Erythroblast (primary cell): ENCODE measurements around the gene PAPSS2.

Experiments used
- DNase-seq, 2 experiments: peaks; one replicate each; lab custom pipeline; 2025; lab: John Stamatoyannopoulos, UW
- GATA1 ChIP-seq: IDR thresholded peaks from 2 replicates; pipeline ENCODE4 v1.6.1; 2011; ENCODE audit warnings: low read depth, mild to moderate bottlenecking, control low read depth, low read length, moderate library complexity
- POLR2A ChIP-seq: IDR thresholded peaks from 2 replicates; pipeline ENCODE4 v1.6.1; 2011; ENCODE audit warnings: mild to moderate bottlenecking, low read length

Gene PAPSS2

DNA sequence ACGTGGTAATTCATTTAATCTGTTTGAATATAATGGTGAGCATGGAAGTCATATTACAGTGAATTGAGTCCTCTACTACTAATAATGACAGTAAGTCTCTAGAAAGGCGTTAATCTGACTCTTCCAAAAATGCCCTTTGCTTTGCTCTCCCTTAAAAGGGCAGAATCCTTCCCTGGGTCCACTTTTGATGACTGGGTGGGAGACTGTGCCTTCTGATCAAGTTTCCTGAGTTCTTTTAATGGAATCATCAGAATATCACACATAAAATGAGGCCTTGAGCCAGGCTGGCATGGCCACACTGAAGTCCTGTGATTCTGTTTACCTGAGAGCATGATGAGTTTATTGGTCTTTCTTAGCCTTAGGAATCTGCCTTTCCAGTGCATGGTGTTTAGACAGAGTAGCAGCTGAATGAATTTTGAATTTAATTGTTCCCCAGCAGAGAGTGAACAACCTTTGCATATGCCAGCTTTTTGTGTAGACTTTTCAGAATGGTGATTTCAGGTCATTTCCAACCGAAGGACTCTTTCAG, 33.3 kb downstream of the PAPSS2 start:
- no peak for DNase-seq
- TF ChIP-seq POLR2A (no peak), GATA1 (no peak)

DNA sequence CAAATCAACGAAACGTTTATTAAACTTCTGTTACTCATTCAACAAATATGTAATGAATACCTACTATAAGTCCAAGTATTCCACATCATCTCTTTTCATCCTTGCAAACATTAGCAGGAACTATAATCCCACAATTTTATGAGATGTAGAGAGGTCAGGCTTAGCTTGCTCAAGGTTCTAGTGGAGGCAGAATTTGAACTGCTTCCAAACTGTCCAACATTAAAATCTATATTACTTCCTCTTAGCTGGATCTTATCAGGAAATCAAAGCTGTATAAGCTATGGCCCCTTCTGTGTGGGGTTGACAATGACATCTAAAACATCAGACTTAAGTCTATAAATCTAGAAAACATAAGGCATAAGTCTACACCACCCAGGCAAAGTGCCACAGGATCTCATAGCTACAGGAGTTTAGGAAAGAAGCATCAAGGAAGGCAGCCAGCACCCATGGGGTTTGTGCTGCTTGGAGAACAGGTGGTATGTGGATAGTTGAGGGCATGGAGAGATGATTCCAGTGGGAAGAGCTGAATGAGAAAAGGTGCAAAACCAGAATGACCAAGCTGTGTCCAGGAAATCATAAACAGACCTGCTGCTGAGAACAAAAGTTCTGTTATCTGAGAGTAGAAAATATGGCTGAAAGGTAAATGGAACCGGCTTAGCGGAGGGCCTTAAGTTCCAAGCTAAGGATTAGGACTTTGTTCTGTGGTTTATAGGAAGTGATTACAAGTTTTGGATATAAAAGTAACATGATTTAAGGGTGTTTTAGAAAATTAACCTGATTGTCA, 34.5 kb downstream of the PAPSS2 start:
- no peak for TF ChIP-seq GATA1
- no peak for TF ChIP-seq POLR2A
- DNase-seq = no peak

DNA sequence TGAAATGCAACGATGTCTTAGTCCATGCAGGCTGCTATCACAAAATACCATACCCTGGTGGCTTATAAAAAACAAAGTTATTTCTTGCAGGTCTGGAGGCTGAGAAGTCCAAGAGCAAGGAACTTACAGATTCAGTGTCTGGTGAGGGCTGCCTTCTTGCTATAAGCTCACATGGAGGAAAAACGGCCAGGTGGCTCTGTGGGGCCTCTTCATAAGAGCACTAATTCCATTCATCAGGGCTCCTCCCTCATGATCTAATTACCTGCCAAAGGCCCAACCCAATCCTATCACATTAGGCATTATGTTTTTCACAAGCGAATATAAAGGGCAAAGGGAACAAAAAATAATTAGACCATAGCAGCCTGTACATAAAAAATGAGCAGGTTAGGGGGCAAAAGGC, 35.4 kb downstream of the PAPSS2 start:
- TF ChIP-seq POLR2A (no peak), GATA1 (no peak)
- no peak for DNase-seq

DNA sequence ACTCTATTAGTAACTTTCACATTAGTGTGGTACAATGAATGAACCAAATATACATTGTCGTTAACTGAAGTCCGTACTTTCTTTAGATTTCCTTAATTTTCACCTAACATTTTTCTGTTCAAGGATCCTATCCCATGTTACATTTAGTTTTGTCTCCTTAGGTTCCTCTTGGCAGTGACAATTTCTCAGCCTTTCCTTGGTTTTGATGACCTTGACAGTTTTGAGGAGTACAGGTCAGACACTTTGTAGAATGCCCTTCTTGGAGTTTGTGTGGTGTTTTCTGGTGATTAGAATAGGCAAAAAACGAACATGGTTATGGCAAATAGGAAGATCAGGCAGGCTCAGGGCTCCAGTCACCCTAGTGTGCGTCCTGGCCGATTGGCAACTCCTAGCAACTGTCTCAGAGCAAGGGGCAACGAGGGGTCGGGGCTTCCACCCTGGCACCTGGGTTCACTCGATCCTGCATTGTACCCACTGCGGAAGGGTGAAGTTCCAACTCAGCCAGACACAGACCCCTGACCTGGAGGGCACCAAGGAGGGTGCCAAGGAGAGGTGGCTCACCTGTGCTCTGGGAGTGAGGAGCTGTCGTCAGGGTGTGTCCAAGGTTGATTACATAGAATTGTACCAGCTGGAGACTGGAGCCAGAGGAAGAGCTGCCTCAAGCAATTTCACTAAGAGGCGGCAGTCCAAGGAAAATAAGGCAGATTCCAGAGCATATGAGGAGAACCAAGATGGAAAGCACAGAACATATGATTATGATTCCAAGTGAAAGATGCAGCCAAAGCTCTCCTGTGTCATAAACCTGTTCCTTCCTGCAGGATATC, 37.5 kb downstream of the PAPSS2 start:
- DNase-seq = no peak
- TF ChIP-seq POLR2A (no peak), GATA1 (no peak)

DNA sequence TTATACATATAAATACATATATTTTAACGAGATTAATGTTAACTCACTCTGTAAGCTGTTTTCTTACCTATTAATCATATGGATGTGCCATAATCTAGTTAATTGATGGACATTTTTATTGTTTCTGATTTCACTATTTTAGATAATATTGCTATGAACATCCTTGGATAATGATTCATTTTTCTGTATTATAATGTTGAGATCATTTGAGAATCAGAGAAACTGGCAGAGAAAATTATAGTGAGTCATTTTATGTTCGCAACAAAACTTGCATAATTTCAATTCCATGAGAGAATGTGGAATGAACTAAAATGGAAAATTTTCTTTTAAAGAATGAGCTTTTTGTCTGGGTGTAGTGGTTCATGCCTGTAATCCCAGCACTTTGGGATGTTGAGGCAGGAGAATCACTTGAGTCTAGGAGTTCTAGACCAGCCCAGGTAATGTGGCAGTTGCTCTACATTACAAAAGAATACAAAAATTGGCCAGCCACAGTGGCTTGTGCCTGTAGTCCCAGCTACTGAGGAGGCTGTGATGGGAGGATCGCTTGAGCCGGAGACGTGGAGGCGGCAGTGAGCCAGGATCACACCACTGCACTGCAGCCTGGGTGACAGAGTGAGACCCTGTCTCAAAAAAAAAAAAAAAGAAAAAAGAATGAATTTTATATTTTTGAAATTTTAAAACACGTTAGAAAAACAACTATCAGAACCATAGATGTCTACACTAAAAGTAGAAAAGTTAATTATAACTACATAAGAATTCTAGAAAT, 40.5 kb downstream of the PAPSS2 start:
- DNase-seq = no peak

DNA sequence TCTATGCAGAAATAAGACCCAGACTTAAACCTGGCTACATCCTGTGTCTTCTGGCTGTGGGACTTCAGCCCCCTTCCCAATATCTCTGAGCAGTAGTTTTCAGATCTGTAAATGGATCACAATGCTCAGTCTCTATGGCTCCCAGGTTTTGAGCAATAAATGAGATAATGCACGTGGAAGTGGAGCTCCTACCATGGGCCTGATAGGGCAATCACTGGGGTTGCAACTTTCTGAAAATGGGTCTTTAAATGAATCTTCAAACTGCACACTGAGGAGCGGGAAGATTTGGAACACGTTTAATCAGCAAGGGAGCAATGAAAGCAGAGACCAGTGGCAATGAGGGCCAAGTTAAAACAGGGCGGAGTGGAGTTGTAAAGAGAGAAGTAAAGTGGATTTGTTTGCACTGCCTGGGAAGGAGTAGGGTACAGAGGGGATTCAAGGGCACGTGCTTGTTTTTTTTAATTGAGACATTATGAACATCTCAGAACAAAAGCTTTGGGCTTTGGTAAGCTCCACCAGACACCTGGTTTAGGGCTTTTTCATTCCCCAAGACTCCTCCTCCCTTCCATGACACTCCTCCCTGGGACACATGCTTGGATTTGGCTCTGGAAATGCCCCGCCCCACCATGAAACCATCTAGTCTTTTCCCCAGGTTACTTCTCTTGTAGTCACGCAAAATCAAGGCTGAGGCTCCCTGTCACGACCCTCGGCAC, 42.7 kb downstream of the PAPSS2 start:
- no peak for DNase-seq
- no peak for TF ChIP-seq POLR2A
- TF ChIP-seq GATA1 = no peak

More for the DNA sequence above, 40.5 kb downstream of the PAPSS2 start:
- TF ChIP-seq POLR2A = no peak
- no peak for TF ChIP-seq GATA1

DNA sequence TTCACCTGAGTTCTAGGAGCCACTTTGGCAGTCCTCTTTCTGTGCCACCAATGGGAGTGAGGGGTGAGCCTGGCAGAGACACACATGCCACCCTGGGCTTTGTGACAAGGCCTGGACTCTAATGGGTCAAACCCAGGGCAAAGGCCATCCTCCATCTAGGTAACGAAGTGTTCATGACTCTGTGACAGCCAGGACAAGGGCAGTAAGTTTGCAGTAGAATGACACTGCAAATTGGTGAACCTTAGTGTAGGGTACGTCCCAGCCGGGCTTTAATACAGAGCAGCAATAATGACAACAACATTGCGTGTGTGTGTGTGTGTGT, 43.3 kb downstream of the PAPSS2 start:
- no peak for TF ChIP-seq POLR2A
- no peak for TF ChIP-seq GATA1

DNA sequence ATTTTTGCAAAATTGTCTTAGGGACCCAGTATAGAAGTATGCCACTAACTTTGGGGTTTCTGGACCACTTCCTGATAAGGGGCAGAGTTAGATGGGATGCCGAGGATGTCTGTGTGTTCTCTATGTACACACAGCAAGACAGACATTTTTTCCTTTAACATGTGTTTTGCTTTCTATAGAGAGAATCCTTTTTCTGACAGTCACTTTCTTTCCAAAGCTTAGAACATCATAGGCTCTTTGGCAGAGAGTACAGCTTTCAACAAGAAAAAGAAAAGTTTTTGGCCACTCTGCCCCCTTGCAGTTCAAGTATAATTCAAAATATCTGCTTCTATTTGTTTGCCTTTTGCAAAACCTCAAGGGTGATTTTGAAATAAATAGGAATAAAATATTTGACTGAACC, 44.1 kb downstream of the PAPSS2 start:
- no peak for TF ChIP-seq POLR2A
- TF ChIP-seq GATA1 = no peak
- no peak for DNase-seq

More for the DNA sequence above, 43.3 kb downstream of the PAPSS2 start:
- DNase-seq = no peak

DNA sequence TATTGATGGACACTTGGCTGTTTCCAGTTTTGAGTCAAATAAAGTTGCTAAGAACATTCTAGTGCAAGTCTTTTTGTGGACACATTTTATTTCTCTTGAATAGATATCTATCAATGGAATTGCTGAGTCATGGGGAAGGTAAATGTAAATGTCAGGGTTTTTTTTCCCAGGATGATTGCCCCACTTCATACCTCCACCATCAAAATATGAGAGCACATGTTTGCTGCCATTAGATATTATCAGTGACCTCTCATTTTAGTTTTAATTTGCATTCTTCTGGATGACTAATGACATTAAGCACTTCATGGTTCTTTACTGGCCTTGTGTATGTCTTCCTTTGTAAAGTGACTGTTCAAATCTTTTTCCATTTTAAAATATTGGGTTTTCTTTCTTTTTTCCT, 45.7 kb downstream of the PAPSS2 start:
- no peak for DNase-seq
- no peak for TF ChIP-seq GATA1
- no peak for TF ChIP-seq POLR2A

DNA sequence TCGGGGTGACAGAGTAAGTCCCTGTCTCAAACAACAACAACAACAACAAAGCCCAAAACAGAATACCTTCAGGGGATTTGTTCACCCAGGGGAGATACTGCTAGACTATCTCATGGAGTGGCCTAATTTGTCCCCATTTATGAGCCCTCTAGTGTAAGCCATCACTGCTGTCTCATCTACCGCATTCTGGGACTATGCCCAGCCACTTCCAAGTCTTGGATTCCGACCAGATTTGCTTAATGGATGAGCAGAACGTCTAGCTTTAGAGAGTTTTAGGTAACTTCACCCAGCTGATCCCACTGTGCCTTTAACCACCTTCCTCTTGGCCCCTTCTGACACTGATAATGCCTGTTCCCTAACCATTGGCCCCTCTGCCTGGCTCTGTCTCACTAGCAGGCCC, 47.1 kb downstream of the PAPSS2 start:
- no peak for DNase-seq
- TF ChIP-seq POLR2A = no peak
- TF ChIP-seq GATA1 = no peak

DNA sequence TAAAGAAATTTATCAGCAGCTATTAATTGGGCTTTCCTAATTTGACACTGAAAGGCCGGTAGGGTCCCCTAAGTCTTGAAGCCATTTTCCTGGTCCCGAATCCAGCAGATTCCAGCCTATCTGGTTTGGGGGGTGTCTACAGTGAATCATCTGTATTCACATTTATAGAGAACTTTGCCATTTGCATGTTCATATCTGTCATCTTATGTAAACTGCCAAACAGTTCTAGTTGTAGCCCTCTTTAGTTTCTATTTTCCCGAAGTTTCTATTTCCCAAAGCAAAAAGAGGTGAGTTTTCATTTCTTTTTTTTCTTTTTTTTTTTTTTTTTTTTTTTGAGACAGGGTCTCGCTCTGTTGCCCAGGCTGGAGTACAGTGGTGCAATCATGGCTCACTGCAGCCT, 47.6 kb downstream of the PAPSS2 start:
- DNase-seq = no peak
- TF ChIP-seq GATA1 = no peak
- TF ChIP-seq POLR2A = no peak

DNA sequence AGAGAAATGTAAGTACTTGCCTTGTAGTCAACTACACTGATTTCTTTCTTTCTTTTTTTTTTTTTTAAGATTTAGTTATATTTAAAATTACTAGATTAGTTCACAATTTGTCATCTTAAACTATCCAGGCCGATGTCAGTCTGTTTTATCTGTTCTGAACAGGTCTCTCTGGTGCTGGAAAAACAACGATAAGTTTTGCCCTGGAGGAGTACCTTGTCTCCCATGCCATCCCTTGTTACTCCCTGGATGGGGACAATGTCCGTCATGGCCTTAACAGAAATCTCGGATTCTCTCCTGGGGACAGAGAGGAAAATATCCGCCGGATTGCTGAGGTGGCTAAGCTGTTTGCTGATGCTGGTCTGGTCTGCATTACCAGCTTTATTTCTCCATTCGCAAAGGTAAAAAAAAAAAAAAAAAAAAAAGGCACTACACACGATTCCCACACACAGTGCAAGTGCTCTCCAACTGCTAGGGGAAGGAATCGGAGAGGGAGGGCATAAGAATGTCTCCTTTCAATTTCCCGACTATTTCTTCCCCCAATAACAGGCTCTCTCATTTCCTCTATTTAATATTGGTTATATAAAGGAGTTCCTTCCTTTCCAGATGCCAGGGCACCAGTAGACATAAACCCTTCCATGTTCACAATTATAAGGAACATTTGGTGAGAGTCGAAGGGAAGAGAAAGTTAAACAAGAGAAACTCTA, 53.4 kb downstream of the PAPSS2 start:
- no peak for DNase-seq
- TF ChIP-seq POLR2A = no peak
- no peak for TF ChIP-seq GATA1

DNA sequence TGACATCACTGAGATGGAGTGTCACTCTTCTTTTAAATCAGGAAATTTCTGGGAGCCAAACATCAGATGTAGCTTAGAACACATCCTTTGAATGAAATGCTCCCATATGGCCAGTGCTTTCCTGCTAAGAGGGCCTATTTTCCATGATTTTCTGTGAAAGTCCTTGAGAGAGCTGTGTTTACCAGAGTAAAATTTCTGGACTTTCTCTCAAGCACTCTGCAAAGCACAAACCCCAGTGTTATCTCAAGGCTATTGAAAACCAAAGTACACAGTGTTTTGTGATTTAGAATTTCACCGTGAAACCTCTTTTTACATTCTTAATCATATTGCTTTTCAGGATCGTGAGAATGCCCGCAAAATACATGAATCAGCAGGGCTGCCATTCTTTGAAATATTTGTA, 54.0 kb downstream of the PAPSS2 start:
- DNase-seq = no peak
- TF ChIP-seq GATA1 = no peak
- no peak for TF ChIP-seq POLR2A
